Caki2 (cell line): ENCODE data around the gene HAVCR1. TPM values are rescaled to one million over a fixed set of nuclear protein-coding genes. Genes with fewer than 3 reads are reported as not detected.
A peak's percentile ranks its signal among the peaks of the same experiment; 100 is the strongest.

ENCODE experiments used
- DNase-seq: peaks from one replicate; pipeline ENCODE4 v3.0.0-alpha.2; 2015; ENCODE audit warnings: low read depth
- in situ Hi-C: cut with HindIII; loops from 2 replicates; pipeline ENCODE4 v1.10.0; 2016; ENCODE audit warnings: low sequenced_read_pairs, low pct_unique_long_range_greater_than_20kb, mixed read lengths
- total RNA-seq: library from RNA; depleted of rRNA; stranded (reverse); fragments of >200 nt; shearing (Covaris generic); gene quantifications from 2 replicates; pipeline ENCODE4 v1.2.3, GENCODE V29; 2014; ENCODE audit warnings: low replicate concordance; rRNA removed

The HAVCR1 gene
- 54.8 and 62.9 TPM in 2 replicates for total RNA-seq

DNA sequence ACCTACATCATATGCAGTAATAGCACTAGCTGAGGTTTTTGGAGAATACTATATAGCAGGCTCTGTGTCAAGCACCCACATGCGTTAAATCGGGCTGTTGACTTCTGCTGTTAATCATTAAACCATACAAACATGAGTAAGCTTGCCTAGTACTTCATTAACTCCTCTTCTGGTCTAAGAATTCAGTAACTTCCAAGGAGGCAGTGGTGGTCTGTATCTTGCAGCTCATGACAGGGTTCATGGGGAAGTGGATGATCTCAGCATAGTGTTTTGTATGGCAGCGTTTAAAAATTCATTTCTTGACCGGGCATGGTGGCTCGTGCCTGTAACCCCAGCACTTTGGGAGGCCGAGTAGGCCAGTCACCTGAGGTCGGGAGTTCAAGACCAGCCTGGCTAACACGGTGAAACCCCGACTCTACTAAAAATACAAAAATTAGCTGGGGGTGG, at the start of gene HAVCR1:
Gene HAVCR1, minus strand, starts transcription at position 24 of the 447 bp plus-strand sequence. CDS start 1,173 bp downstream, outside the sequence.
- in situ Hi-C loops: no loop called here
- DNase-seq: peak; percentile 92

DNA sequence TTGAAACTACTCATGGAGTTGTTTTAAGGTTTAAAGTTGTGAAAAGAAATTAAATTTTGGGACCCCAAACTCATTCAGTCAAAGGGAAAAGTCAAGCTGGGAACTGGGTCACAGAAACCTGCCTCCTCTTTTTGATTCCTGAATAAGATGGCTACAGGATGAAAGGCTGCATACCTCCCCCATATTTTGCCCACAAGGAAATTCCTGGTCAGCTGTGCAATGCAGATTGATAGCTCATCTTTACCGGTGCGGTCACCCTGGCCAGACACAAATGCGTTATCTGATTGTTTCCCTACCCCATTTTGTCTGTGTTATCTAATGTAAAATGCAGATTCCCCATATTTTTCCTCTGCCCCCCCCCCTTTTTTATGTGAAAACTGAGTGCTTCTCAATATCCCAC, 48.6 kb upstream of the HAVCR1 start:
- DNase-seq: no peak
- in situ Hi-C loops: no loop called here

DNA sequence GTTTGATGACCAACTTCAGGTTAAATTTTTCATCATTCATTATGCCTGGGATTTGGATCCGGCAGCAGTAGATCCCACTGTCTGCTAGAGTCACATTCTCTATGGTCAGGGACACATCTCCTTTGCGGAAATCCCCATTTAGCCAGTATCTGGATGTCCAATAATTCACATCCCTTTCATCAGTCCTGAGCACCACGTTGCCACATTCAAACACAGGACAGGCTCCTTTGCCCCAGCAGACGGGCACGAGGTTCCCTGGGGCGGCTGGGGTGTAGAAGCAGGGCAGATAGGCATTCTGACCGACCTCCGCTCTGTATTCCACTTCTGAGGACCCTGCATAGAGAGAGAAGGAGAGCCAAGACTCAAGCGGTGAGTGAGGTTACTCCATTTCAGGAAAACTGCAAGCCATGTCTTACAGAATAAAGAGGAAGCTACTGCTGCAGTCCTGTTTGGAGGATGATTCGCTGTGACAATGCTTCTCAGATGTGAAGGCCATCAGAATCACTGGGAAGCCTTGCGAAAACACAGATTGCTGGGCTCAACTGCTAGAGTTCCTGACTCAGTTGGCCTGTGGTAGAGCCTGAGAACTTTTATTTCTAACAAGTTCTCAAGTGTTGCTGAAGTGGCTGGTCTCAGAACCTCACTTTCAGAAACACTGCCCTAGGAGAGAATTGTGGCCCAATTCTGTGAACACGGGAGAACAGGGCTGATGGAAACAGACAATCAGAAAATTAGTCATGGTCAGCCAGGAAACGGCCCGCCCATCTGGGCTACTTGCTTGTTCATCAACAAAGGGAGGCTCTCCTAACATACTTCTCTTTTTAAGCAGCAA, 47.9 kb upstream of the HAVCR1 start:
- in situ Hi-C loops: no loop called here
- no peak for DNase-seq

DNA sequence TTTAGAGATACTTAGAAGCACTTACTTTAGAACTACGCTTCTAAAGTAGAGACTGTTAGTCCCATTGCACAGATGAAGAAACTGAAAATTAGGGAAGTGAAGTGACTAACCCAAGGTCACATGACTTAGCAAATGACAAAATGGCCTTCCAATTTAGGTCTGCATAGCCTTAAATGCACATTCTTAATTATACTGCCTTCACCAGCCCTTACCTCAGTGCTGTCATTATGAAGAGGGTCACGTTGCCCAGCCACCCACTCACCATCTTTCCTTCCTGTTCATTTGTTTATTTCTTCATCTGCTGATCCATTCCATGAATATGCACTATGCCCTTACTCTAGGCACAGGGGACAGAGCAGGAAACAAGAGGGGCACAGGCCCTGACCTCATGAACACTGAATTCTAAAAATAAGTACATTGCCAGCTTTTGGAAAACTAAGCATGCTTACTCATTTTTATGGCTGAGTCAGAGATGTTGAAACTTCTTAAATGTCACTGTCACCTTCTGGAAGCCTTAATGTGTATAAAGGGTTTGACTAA, 41.3 kb upstream of the HAVCR1 start:
- in situ Hi-C loops: no loop called here
- DNase-seq: peak; percentile 60

DNA sequence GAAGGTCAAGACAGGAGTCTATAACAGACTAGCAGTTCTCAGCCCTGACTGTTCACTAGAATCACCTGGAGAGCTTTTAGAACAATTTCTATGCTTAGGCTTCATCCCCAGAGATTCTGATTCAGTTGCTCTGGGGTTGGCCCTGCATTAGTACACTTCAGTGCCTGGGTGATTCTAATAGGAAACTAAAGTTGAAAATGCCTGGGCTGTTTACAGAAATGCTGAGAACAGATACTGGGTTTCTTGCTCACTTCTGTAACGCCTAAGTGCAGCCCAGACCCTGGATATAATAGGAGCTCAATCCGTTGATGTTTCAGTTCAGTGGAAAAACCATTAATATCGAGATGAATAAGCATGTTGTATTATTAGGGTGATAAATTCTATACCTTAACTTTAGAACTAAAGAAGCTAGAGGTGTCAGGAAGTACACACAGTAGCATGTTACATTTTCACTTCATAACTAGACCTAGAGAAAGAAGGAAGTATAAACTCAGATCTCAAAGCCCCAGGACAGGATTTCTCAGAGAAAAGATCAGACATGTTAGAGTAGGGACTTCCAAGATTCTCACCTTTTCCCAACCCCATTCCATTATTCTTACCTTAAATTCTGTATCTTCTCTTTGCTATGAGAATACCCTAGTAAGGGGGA, 29.6 kb upstream of the HAVCR1 start:
- in situ Hi-C loops: no loop called here
- DNase-seq: no peak

DNA sequence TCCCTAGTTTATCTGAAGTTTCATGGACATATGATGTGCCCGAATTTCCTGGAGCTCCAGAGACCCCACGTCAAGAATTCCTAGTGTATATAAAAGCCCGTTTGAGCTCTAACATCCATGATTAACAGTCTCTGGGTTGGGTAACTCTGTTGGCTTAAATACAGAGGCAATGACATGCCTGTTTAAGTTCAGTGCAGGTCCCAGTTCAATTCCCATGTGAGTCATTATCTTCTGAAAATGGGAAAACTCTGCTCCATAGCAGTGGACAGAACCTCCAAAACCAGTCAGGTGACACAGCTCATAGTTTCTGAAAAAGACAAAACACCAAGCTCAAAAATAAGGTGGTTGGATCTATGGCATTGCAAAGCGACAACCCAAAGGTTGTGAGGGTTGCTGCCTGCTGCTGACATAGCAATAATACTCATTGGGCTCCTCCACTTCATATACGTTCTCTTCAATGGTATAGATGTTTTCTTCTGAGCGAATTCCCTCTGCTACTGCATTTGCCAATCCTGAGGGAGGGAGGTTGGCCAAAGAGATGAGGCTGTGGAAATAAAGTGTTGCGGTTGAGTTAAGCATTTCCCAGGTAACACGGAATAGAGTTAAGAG, 27.9 kb upstream of the HAVCR1 start:
- in situ Hi-C loops: no loop called here
- no peak for DNase-seq

DNA sequence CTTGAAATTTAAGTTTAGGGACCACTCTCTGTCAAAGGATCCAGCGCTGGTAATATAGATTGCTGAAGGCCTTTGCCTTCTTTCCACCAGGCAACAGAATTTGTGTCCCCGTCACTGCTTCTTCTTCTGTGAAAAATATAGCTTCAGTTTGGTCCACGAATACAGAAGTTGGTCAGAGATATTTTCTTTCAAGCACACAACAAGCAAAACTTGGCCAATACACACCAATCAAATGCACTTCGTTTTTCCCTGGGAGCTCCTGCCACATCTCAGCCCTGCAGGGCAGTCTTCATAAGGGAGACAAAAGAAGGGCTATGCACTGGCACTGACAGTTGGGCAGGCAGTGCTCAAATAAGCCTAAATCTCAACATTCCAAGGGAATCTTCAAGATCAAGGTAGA, 27.0 kb upstream of the HAVCR1 start:
- in situ Hi-C loops: no loop called here
- no peak for DNase-seq

DNA sequence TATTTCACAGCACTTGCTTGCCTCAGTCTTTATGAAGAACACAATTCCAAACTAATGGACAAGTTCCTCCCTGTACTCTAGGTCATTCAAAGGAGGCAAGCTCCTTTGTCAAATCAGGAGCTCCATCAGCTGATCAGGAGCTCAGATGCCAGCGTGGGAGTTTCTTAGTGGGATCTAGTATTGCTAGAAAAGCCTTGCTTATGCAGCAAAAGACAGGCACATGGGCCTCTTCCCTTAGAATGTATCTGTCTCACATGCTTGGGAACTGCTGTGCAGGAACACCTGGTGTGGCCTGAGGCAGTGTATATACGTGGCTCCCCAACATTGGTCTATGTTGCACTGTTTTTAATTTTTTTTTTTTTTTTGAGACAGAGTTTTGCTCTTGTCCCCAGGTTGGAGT, 21.4 kb upstream of the HAVCR1 start:
- no peak for DNase-seq
- in situ Hi-C loops: no loop called here

DNA sequence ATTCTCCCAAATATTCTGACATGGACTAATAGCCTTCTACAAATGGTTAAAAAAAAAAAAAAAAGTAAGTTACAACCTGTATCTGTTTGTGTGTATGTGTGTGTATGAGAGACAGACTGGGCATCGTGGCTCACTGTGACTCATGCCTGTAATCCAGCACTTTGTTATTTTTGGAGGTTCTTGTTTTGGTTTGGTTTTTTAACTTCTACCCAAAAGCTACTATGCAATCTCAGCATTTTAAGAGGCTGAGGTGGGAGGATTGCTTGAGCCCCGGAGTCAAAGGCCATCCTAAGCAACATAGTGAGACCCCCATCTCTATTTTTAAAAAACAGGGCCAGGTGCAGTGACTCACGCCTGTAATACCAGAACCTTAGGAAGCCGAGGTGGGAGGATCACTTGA, 17.6 kb upstream of the HAVCR1 start:
- in situ Hi-C loops: no loop called here
- peak; percentile 75 for DNase-seq

DNA sequence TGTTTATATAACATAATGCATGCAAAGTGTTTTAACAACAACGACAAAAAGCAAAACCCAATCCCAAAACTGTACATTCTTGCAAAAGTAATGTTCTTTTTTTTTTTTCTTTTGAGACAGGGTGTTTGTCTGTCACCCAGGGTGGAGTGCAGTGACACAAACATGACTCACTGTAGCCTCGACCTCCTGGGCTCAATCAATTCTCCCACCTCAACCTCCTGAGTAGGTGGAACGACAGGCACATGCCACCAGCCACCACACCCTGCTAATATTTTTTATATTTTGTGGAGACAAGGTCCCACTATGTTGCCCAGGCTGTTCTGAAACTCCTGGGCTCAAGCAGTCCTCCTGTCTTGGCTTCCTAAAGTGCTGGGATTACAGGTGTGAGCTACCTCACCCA, 13.6 kb upstream of the HAVCR1 start:
- in situ Hi-C loops: no loop called here
- DNase-seq: peak; percentile 55

DNA sequence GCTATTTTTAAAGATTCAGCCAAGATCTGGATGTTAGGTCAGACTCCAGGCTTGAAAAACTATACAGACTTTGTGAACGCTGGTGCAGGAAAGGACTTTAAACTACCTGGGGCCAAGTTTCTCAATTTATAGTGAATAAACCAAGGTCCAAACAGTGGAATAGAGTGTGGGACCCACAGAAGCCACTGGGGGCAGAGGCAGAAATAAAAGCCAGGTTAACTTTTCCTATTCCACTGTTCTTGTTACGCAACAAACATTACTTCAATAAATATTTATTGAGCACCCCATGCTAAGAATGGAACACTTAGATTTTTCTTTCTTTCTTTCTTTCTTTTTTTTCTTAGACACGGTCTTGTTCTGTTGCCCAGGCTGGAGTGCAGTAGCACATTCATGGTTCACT, 11.0 kb upstream of the HAVCR1 start:
- in situ Hi-C loops: no loop called here
- no peak for DNase-seq

DNA sequence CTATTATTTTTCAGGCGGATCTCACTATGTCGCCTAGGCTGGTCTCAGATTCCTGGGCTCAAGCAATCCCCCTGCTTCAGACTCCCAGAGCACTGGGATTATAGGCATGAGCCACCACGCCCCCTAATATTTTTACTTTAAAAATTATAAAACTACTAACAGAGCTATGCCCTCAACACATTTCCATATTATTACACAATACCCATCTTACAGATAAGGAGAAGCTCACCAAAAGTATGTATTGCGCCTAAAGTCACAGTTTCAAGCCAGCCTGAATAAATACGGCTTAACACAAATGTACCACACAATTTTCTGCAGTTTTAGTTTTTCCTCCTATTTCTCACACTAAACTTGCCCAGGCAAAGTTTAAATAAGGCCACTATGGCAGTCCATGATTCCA, 9.9 kb upstream of the HAVCR1 start:
- no peak for DNase-seq
- in situ Hi-C loops: no loop called here

DNA sequence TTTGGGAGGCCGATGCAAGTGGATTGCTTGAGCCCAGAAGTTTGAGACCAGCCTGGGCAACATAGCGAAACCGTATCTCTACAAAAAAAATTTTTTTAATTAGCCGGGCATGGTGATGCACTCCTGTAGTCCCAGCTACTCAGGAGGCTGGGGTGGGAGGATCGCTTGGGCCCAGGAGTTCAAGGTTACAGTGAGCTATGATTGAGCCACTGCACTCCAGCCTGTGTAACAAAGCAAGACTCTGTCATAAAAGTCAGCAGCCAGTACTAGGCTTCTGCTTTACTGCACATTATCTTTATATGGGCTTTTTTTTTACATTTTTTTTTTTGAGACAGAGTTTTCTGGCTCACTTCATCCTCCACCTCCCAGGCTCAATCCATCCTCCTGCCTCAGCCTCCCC, 9.4 kb upstream of the HAVCR1 start:
- DNase-seq: no peak
- in situ Hi-C loops: no loop called here

DNA sequence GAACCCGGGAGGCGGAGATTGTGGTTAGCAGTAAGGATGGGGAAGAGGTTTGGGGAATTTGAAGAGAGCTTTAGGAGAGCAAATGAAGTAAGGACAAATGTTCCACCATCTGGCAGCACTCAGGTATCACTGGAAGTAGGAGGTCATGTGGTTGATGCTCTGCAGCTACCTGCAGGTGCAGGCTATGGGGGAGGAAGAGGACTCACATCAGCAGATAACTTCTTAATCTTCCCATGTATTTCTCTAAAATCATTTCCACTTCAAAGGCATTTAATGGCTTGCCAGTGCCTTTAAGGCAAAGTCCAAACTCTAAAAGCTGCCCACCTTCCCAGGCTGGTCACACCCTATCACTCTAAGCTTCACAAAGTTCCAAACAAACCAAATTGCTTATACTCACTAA, 8.1 kb upstream of the HAVCR1 start:
- in situ Hi-C loops: no loop called here
- DNase-seq: no peak

DNA sequence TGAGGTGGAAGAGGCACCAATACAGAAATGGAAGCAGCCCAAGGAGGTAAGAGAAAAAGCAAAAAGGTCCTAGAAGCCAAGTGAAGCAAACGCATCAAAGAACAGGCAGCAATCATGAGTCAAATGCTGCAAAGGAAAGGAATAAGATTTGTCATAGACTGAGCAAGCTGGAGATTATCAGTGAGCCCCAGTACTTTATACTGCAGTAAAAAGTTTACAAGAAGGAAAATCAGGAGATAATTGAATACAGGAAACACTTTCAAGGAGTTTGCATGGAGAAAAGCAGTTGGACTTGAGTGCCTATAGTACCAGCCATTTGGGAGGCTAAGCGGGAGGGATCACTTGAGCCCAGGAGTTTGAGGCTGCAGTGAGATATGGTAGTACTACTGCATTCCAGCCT, 7.2 kb upstream of the HAVCR1 start:
- DNase-seq: no peak
- in situ Hi-C loops: no loop called here

DNA sequence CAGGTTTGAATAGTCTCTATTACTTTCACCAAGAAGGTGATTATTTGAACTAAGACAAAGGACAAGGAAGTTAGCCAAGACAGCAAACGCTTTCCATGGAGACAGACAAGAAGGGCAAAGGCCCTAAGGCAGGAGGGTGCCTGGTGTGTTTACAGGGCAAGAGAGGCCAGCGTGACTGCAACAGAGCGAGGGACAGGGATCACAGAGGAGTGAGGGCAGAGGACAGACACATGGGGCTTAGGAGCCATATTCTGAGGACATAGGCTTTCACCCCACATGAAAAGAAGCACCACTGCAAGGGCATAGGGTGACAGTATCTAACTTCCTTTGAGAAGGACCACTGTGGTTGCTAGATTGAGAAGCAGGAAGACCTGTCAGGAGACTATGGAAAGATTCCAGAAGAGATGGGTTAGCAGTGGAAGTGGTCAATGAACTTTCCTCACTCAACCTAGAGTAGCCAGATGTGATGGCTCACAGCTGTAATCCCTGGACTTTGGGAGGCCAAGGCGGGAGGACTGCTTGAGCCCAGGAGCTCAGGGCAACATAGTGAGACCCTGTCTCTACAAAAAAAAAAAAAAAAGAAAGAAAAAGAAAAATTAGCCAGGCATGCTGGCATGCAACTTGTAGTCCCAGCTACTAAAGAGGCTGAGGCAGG, 5.0 kb upstream of the HAVCR1 start:
- no peak for DNase-seq
- in situ Hi-C loops: no loop called here

DNA sequence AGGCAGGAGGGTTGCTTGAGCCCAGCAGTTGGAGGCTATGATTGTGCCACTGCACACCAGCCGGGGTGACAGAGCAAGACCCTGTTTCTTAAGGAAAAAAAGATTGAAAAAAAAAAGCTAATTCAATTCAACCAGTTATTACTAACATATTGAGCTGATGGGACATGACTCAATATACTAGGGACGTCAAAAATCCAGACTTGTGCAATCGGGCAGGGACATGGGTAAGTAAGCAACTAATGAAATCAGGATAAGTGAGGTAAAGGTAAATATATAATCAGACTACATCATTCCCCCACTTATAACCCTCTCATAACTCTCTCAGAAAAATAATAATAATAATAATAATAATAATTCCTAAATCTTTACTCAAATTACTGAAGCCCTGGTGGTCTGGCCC, 975 bp upstream of the HAVCR1 start:
- in situ Hi-C loops: no loop called here
- peak; percentile 47 for DNase-seq

DNA sequence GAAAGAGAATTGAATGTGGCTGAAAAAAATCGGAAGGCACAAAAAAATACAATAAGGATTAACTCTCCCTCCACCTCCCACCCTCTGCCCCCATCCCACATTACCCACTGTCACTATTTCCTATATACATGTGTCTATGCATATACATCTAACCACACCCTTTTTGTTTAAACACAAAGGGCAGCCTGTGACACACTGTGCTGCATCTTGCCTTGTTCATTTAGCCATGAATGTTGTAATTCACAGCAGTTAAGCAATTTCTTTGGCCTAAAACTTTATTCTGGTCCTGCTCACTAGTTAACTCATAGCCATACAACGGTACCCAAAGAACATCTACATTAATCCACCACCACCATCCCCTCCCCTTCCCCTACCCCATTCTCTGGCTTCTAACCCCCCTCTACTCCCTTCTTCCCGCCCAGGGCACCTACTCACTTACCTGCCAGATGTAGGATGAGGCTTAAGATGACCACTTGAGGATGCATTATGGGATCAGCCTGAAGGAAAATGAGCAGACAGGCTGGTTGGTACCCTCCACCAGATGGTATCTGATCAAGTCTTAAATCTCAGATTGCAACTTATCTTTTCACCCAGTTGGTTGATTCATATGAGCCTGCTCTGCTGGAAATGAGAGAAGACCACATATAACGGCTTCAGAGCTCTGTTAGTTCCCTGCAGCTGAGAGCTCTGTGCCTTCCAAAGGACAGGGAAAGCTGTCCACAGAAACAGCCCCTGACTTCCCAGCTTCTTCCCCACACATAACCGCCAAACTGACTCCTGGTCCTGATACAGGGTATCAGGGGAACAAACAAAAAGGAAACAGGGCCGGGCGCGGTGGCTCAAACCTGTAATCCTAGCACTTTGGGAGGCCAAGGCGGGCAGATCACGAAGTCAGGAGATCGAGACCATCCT, 1.2 kb downstream of the HAVCR1 start:
- in situ Hi-C loops: no loop called here
- peak; percentile 64 for DNase-seq
